GM12874 (cell line): Measurements from ENCODE around the gene TSPAN1.

ENCODE experiments used
- TF ChIP-seq, protein P1 (sequence below): IDR thresholded peaks from 2 replicates; pipeline ENCODE4 v1.5.1; 2011; ENCODE audit warnings: low read depth, mild to moderate bottlenecking, control low read depth, low read length, moderate library complexity; ENCODE audit not compliant: insufficient read depth

The TSPAN1 gene

DNA sequence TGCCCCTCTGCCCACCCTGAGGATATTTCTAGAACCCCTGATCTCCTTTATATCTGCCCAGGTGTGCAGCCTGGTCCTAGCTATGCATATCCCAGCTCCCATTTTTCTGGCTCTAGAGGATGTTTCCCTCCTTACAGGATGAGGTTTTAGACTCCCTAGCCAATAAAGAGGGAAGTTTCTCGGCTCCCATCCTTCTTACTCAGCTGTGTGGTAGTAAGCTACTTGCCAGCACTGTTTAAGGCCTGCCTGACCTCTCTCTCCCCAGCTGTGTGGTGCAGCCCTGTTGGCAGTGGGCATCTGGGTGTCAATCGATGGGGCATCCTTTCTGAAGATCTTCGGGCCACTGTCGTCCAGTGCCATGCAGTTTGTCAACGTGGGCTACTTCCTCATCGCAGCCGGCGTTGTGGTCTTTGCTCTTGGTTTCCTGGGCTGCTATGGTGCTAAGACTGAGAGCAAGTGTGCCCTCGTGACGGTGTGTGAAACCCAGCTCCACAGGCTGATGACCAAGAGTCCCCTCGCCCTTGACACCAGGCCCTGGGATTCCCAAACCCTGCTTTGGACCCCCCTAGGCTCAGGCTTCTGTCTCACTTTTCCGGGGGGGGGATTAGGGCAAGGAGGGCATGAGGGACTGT lies 9.2 kb downstream of the TSPAN1 start:
- TF ChIP-seq, protein P1, sequence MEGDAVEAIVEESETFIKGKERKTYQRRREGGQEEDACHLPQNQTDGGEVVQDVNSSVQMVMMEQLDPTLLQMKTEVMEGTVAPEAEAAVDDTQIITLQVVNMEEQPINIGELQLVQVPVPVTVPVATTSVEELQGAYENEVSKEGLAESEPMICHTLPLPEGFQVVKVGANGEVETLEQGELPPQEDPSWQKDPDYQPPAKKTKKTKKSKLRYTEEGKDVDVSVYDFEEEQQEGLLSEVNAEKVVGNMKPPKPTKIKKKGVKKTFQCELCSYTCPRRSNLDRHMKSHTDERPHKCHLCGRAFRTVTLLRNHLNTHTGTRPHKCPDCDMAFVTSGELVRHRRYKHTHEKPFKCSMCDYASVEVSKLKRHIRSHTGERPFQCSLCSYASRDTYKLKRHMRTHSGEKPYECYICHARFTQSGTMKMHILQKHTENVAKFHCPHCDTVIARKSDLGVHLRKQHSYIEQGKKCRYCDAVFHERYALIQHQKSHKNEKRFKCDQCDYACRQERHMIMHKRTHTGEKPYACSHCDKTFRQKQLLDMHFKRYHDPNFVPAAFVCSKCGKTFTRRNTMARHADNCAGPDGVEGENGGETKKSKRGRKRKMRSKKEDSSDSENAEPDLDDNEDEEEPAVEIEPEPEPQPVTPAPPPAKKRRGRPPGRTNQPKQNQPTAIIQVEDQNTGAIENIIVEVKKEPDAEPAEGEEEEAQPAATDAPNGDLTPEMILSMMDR, result no peak

DNA sequence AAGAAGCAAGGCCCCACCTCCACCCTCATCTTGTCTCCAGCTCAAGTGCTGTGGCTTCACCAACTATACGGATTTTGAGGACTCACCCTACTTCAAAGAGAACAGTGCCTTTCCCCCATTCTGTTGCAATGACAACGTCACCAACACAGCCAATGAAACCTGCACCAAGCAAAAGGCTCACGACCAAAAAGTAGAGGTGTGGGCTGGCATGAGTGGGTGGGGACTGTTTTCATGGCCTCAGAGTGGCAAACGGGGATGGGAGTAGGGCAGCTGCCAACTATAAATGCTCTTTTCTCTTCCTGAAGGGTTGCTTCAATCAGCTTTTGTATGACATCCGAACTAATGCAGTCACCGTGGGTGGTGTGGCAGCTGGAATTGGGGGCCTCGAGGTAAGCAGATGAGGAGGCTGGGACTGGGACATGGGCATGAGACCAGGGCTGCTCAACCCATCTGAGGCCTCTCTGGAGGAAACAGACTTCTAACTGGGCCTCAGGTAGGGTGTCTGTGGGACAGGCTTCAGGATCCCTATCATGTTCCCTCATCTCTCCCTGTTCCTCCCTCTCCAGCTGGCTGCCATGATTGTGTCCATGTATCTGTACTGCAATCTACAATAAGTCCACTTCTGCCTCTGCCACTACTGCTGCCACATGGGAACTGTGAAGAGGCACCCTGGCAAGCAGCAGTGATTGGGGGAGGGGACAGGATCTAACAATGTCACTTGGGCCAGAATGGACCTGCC lies 10.2 kb downstream of the TSPAN1 start:
- TF ChIP-seq, protein P1, result no peak

DNA sequence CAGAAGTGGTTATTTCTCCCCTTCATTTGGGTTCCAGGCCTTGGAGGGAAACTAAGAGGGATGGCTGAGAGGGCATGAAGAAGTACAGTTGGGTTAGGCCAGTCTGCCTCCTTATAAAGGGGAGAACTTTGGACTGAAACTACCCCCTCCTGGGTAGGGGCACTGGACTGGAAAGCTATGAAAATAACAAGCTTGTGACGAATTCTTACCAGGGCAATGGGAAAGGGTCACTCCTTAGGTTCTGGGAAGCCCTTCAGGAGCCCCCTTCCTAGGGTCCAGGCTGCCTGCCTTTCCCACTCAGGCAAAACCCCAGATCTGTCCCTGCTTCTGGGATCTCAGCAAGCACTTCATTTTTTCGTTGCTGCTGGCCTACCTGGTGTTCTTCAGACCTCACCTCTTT lies 11.2 kb downstream of the TSPAN1 start:
- TF ChIP-seq, protein P1, result no peak

DNA sequence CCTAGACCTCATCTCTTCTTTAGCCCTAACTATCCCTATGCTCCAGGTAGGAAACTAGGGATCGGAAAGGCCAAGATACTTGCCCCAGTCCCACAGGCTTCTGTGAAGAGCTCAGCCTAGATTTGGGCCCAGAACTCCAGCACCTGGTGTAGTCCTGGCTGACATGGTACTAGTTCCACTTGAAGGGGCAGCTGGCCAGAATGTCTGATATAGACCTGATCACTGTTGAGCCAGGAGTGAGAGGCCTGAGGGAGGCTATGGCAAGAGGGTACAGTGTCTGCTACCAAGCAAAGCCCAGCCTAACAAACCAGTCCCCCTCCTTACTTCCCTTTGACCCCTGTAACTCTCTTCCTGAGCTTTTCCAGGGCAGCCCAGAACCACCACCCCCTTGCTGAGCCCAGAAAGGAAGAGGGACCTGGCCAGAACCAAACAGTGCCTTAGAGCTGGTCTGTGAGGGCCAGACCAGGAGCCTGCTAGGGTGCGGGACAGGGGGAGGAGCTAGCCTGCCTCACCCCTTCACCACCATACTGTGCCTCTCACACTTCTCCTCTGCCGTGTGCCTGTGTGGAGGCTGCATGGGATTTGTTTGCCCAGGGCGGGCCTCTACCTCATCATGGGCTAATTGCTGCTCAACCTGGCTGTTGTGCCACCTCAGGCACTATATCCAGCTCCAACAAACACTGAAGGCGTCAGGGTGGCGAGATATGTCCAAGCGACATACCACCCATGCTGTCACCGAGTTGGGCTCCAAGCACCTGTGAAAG lies 12.4 kb downstream of the TSPAN1 start:
- TF ChIP-seq, protein P1, result no peak

DNA sequence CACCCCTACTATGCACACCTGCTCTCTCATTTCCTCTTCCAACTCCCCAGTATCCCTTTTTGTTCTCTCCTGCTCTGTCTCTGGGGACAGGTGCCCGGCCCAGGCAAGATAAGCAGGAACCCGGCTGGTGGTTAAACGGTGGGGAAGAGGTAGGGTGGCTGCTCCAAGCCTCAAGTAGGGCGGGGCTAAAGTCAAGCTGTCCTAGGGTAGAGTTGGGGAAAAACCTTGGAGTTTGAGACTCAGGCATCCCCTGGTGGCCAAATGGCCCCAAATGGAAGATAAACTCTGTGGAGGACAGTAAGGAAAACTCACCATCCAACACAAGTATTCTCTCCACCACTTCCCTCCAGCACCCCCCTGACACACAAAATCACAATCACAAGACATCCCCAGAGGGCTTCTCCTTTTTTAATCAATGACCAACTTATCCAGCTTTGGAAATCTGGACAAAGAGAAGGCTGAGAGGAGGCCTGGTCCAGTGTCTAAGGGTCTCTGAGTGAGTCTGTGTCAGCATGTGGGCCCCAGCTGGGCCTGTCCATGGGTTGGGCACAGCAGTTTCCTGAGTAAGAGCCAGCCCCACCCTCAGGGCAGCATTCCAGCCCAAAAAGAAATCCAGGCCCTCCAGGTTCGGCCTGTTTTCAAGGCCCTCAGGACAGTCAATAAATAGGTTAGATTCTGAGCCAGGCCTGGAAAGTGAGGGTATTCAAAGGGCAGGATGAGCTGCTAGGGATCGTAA lies 13.6 kb downstream of the TSPAN1 start:
- TF ChIP-seq, protein P1, result no peak

DNA sequence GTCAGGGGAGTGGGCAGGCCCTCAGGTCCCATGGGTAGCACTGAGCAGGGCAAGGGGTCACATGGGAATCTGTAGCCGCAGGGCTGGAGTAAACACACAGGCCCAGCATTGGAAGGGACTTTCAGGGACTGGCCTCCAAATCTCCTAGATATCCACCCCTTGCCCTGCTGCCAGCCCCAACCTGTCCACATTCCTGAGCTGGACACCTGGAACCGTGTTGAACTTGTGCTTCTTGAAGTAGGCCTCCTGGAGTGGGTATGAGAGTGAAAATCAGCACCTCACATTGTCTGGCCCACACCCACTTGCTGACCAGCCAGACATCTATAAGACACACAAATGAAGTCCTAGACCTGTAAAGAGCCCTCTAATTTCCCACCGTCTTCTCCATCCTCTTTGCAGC lies 15.7 kb downstream of the TSPAN1 start:
- TF ChIP-seq, protein P1, result no peak

DNA sequence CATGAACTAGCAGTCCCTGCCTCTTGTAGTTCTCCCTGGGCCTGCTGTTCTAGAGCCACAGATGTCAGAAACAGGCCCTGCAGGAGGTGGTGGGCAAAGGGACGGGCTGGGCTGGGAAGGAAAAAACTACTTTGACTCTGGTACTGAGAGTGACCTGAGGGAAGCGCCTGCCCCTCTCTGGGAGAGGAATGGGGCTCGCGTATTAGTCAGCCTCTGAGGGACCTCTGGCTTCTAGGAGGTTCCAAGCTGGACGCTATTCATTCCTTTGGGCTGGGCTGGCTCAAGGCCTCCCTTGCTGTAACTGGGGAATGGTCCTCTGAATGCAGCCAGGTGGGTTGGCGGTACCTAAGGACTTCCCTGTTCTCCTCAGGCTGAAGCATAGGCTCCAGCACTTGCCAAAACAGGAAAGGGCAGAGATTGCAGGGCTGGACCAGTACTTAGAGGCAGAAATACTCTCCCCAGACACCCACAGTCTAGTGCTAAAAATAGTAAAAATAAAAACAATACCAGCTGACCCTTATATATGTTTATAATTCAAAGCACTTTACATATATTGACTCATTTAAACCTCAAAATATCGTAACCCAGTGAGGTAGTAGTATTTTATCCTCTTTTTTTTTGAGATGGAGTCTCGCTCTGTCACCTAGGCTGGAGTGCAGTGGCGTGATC lies 16.3 kb downstream of the TSPAN1 start:
- TF ChIP-seq, protein P1, result no peak
